SK-N-SH (cell line): ENCODE data around the gene UMODL1.

Experiments used
- GABPA ChIP-seq: IDR thresholded peaks from 2 replicates; pipeline ENCODE4 v1.4.0; 2012; ENCODE audit warnings: low read depth, mild to moderate bottlenecking
- JUND ChIP-seq: IDR thresholded peaks from 2 replicates; pipeline ENCODE4 v1.4.0; 2012
- RAD21 ChIP-seq: IDR thresholded peaks from 2 replicates; pipeline ENCODE4 v1.6.1; 2012; ENCODE audit warnings: mild to moderate bottlenecking, low read length
- RCOR1 ChIP-seq: fragments of 150-350 bp; IDR thresholded peaks from 2 replicates; pipeline ENCODE4 v1.6.1; 2017; ENCODE audit warnings: antibody characterized with exemption, low read length
- RXRA ChIP-seq: IDR thresholded peaks from 2 replicates; pipeline ENCODE4 v1.4.0; 2012; ENCODE audit warnings: low read depth, mild to moderate bottlenecking, borderline replicate concordance
- SIN3A ChIP-seq: IDR thresholded peaks from 2 replicates; pipeline ENCODE4 v1.6.1; 2012; ENCODE audit warnings: low read depth, mild to moderate bottlenecking, low read length, moderate library complexity, borderline replicate concordance
- SMC3 ChIP-seq: IDR thresholded peaks from 2 replicates; pipeline ENCODE4 v1.6.1; 2012; ENCODE audit warnings: low read depth, low read length, improper control_type of control experiment
- TF ChIP-seq, protein P1 (sequence below): fragments of 200-600 bp; sonication (generic); IDR thresholded peaks from 2 replicates; pipeline ENCODE4 v1.6.1; 2017; ENCODE audit warnings: antibody characterized with exemption, mild to moderate bottlenecking, moderate library complexity
- TF ChIP-seq, protein P2 (sequence below): IDR thresholded peaks from 2 replicates; pipeline ENCODE4 v1.4.0; 2012; ENCODE audit warnings: low read depth, borderline replicate concordance

DNA sequence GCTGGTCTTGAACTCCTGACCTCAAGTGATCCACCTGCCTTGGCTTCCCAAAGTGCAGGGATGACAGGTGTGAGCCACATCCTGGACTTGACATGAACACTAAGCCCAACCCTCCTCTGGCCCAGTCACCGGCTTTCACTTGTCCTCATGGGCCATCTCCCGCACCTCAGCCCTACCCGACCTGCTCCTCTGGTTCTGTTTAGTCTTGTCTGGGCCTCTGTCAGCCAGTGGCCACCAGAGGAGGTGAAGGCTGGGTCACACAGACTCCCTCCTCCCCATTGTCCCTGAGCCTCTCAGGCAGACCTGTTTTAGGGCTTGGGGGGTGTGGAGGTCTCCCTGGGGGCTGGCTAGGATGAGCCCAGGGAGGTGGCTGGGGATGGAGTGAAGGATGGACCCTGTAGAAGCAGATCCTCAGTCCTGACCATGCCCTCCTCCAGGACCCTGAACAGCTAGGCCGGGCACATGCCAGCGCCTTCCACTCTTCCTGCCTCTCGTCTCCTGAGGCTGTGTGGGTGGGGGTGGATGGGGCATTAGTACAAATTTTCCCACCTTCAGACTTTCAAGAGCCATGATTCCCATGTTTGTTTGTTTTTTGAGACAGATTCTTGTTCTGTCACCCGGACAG is 26.1 kb upstream of the UMODL1 start:
- TF ChIP-seq, protein P1, sequence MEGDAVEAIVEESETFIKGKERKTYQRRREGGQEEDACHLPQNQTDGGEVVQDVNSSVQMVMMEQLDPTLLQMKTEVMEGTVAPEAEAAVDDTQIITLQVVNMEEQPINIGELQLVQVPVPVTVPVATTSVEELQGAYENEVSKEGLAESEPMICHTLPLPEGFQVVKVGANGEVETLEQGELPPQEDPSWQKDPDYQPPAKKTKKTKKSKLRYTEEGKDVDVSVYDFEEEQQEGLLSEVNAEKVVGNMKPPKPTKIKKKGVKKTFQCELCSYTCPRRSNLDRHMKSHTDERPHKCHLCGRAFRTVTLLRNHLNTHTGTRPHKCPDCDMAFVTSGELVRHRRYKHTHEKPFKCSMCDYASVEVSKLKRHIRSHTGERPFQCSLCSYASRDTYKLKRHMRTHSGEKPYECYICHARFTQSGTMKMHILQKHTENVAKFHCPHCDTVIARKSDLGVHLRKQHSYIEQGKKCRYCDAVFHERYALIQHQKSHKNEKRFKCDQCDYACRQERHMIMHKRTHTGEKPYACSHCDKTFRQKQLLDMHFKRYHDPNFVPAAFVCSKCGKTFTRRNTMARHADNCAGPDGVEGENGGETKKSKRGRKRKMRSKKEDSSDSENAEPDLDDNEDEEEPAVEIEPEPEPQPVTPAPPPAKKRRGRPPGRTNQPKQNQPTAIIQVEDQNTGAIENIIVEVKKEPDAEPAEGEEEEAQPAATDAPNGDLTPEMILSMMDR, result no peak
- TF ChIP-seq SMC3, result no peak
- TF ChIP-seq, protein P2, sequence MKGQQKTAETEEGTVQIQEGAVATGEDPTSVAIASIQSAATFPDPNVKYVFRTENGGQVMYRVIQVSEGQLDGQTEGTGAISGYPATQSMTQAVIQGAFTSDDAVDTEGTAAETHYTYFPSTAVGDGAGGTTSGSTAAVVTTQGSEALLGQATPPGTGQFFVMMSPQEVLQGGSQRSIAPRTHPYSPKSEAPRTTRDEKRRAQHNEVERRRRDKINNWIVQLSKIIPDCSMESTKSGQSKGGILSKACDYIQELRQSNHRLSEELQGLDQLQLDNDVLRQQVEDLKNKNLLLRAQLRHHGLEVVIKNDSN, result no peak
- no peak for TF ChIP-seq GABPA
- TF ChIP-seq SIN3A, result no peak
- TF ChIP-seq RXRA, result no peak
- TF ChIP-seq RCOR1, result no peak
- TF ChIP-seq JUND, result no peak
- TF ChIP-seq RAD21, result no peak
